ENCODE results near the gene CDH4. TPM values are rescaled to one million over a fixed set of nuclear protein-coding genes. Genes with fewer than 3 reads are reported as not detected.

CDH4 gene
- total and polyA plus RNA-seq, 2 of the 4 experiments (the other 2 are of a cell fraction): 1.6 to 3.5 TPM

DNA sequence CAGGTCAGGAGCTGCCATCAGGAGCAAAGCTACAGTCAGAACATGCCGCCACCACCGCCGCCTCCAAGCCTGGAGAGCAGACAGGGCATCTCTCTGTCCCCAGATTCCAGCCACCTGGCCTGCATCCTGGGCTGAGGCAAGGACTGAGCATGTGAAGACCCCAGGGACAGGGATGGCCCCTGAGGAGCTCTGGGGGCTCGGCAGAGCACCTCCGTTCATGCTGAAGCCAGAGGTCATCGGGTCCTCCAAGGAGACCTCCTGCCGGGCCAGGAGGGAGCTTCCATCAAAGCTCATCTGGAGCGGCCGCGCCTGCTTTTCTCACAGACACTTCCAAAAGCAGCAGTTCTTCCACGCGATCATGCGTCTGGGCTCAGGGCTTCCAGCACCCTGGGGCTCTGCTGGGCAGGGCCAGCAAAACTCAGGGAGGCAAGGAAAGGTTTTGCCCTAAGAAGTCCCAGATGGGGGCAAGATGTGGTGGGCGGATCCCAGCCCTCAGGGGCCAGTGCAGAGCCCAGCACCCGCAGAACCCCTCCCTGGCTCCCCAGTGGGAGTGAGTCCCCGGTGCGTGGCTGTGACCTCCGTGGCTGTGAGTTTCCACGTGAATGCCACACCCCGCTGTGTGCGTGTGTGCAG is 675.2 kb downstream of the CDH4 start:
- Histone ChIP-seq H2BK5ac (ENCODE audit: low read depth, low read length, poor library complexity, severe bottlenecking) (no peak overlapping the region), H3K56ac (ENCODE audit: extremely low read depth, insufficient read depth, low read length) (no peak overlapping the region), H3K36me3 (ENCODE audit: control insufficient read depth, insufficient read depth, low read length) (no peaks in the 10 kb centered on the region), H3K23ac (ENCODE audit: low read depth, low read length) (no peak overlapping the region), H3K4ac (ENCODE audit: low read depth, low read length) (no peak overlapping the region), H3K9me3 (ENCODE audit: control insufficient read depth, insufficient read depth, low read length) (no peaks in the 10 kb centered on the region; the same call in 1 of the 2 replicates), H4K8ac (ENCODE audit: low read depth in 2 of 2, low read length in 2 of 2) (no peak overlapping the region), H2AK9ac (replicated peaks; ENCODE audit: low read depth, low read length, poor library complexity) (no peak overlapping the region), H3K9me1 (ENCODE audit: insufficient read depth, low read length) (no peaks in the 10 kb centered on the region; the same call in 1 of the 2 replicates), H3K4me2 (ENCODE audit: low read depth, low read length) (no peak overlapping the region), H3K4me1 (ENCODE audit: control insufficient read depth, insufficient read depth, low read length) (no peaks in the 10 kb centered on the region), H2BK120ac (ENCODE audit: low read depth, low read length) (no peak overlapping the region), H3K27me3 (ENCODE audit: control insufficient read depth, insufficient read depth, low read length) (no peaks in the 10 kb centered on the region), H3K18ac (ENCODE audit: low read depth, low read length) (no peak overlapping the region), H2BK20ac (ENCODE audit: low read depth, low read length) (no peak overlapping the region), H3K9ac (ENCODE audit: low read depth, low read length) (no peak overlapping the region), H3K27ac (ENCODE audit: insufficient read depth, low read length) (no peak overlapping the region), H3K4me3 (ENCODE audit: insufficient read depth, low read depth, low read length) (no peak overlapping the region), H2AK5ac (ENCODE audit: low read depth, low read length) (no peak overlapping the region), H3K79me1 (ENCODE audit: low read depth in 1 of 2, low read length in 2 of 2) (no peaks in the 10 kb centered on the region), H4K91ac (ENCODE audit: insufficient read depth, low read depth, low read length) (no peak overlapping the region), H4K5ac (ENCODE audit: low read depth, low read length) (no peak overlapping the region), H3K14ac (replicated peaks; ENCODE audit: low read depth, low read length) (no peak overlapping the region), H2BK15ac (ENCODE audit: low read depth, low read length) (no peak overlapping the region), H4K20me1 (ENCODE audit: insufficient read depth, low read length) (no peaks in the 10 kb centered on the region), H2AFZ (replicated peaks; ENCODE audit: low read length, poor library complexity) (no peak overlapping the region)
- ChIA-PET CTCF (no interaction called here), POLR2A (ENCODE audit: unreplicated experiment) (no interaction called here)
- DNase-seq: no peak
- intact Hi-C loops (cut with micrococcal nuclease) (no loop called here), in situ Hi-C loops (cut with MboI; ENCODE audit: low sequenced_read_pairs) (no loop called here), dilution Hi-C loops (cut with HindIII; ENCODE audit: low sequenced_read_pairs, unreplicated experiment) (no loop called here)
- ATAC-seq (ENCODE audit: low read depth): no peak
- WGBS, 2 experiments (ENCODE audit: extremely low coverage in 2 of 2, insufficient read length in 1 of 2): 93% methylated on average over 7 of the region's 21 CpGs; no CpG with 5 or more reads in 1 of the 2 experiments
- no TSS peak for BruUV-seq (replicated peaks)
- TF ChIP-seq MAZ (IDR thresholded peaks at IDR 0.05; ENCODE audit: borderline replicate concordance, low read depth, low read length) (no peak), SMC3 (IDR thresholded peaks at IDR 0.05; ENCODE audit: low read depth, low read length) (no peak), ELK1 (IDR thresholded peaks at IDR 0.05; ENCODE audit: borderline replicate concordance, low read depth, low read length) (no peak), USF2 (IDR thresholded peaks at IDR 0.05; ENCODE audit: low read depth, low read length) (no peak), CHD1 (IDR thresholded peaks at IDR 0.05; ENCODE audit: low read depth, low read length) (no peak), CEBPB (IDR thresholded peaks at IDR 0.05; ENCODE audit: low read depth, low read length) (no peak), MAFK (IDR thresholded peaks at IDR 0.05; ENCODE audit: low read depth, low read length) (no peak), BHLHE40 (IDR thresholded peaks at IDR 0.05; ENCODE audit: low read depth, low read length) (no peak), RFX5 (IDR thresholded peaks at IDR 0.05; ENCODE audit: low read depth, low read length) (no peak), FOS (IDR thresholded peaks at IDR 0.05; ENCODE audit: low read depth, low read length) (no peak), NFE2L2 (IDR thresholded peaks at IDR 0.05; ENCODE audit: low read depth, low read length) (no peak), MXI1 (IDR thresholded peaks at IDR 0.05; ENCODE audit: borderline replicate concordance, low read depth, low read length) (no peak), RAD21 (IDR thresholded peaks at IDR 0.05; ENCODE audit: low read length) (no peak), POLR2A (IDR thresholded peaks at IDR 0.05; ENCODE audit: low read depth, low read length) (no peak), RCOR1 (IDR thresholded peaks at IDR 0.05; ENCODE audit: insufficient replicate concordance, low read length) (no peak)
- TF ChIP-seq, protein P1, sequence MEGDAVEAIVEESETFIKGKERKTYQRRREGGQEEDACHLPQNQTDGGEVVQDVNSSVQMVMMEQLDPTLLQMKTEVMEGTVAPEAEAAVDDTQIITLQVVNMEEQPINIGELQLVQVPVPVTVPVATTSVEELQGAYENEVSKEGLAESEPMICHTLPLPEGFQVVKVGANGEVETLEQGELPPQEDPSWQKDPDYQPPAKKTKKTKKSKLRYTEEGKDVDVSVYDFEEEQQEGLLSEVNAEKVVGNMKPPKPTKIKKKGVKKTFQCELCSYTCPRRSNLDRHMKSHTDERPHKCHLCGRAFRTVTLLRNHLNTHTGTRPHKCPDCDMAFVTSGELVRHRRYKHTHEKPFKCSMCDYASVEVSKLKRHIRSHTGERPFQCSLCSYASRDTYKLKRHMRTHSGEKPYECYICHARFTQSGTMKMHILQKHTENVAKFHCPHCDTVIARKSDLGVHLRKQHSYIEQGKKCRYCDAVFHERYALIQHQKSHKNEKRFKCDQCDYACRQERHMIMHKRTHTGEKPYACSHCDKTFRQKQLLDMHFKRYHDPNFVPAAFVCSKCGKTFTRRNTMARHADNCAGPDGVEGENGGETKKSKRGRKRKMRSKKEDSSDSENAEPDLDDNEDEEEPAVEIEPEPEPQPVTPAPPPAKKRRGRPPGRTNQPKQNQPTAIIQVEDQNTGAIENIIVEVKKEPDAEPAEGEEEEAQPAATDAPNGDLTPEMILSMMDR (conservative IDR thresholded peaks at IDR 0.05; ENCODE audit: low read depth, low read length): no peak

All from IMR-90 (cell line).